H9 (cell line): ENCODE results near the gene HHAT. TPM values are rescaled to one million over a fixed set of nuclear protein-coding genes. Genes with fewer than 3 reads are reported as not detected.

Source experiments
- DNase-seq: peaks from one replicate; pipeline ENCODE4 v3.0.0-alpha.2; 2017
- H2AFZ ChIP-seq: one replicate; pipeline ENCODE4 v1.6.1; 2013; ENCODE audit warnings: mild to moderate bottlenecking, low read length, control low read depth, moderate library complexity
- H2AK5ac ChIP-seq: 2 replicates; pipeline ENCODE4 v1.6.1; 2013; ENCODE audit warnings: low read length, control low read depth, mixed read lengths; ENCODE audit not compliant: insufficient read length
- H2BK120ac ChIP-seq: one replicate; pipeline ENCODE4 v1.6.1; 2013; ENCODE audit warnings: low read depth, mild to moderate bottlenecking, low read length, control low read depth, inconsistent platforms; ENCODE audit not compliant: poor library complexity, severe bottlenecking
- H2BK12ac ChIP-seq: 2 replicates; pipeline ENCODE4 v1.6.1; 2013; ENCODE audit warnings: low read length, control low read depth, mixed read lengths, low read depth; ENCODE audit not compliant: insufficient read length
- H2BK15ac ChIP-seq: 2 replicates; pipeline ENCODE4 v1.6.1; 2013; ENCODE audit warnings: low read depth, low read length, control low read depth
- H2BK20ac ChIP-seq: one replicate; pipeline ENCODE4 v1.6.1; 2013; ENCODE audit warnings: low read depth, mild to moderate bottlenecking, low read length, control low read depth, inconsistent platforms; ENCODE audit not compliant: poor library complexity, severe bottlenecking
- H2BK5ac ChIP-seq: 2 replicates; pipeline ENCODE4 v1.6.1; 2013; ENCODE audit warnings: low read length, control low read depth, mixed read lengths; ENCODE audit not compliant: insufficient read length
- H3K14ac ChIP-seq: 2 replicates; pipeline ENCODE4 v1.6.1; 2013; ENCODE audit warnings: low read length, control low read depth; ENCODE audit not compliant: insufficient read depth
- H3K18ac ChIP-seq: 2 replicates; pipeline ENCODE4 v1.6.1; 2013; ENCODE audit warnings: low read depth, mild to moderate bottlenecking, mixed read lengths, low read length, control low read depth; ENCODE audit not compliant: insufficient read length
- H3K23ac ChIP-seq: 2 replicates; pipeline ENCODE4 v1.6.1; 2013; ENCODE audit warnings: low read length, control low read depth, mixed read lengths, low read depth; ENCODE audit not compliant: insufficient read length
- H3K23me2 ChIP-seq: 2 replicates; pipeline ENCODE4 v1.6.1; 2013; ENCODE audit warnings: low read depth, mild to moderate bottlenecking, mixed read lengths, low read length, control low read depth; ENCODE audit not compliant: insufficient read length, poor library complexity, severe bottlenecking
- H3K27ac ChIP-seq: 2 replicates; pipeline ENCODE4 v1.5.1; 2013; ENCODE audit warnings: low read length, control low read depth, mixed read lengths, low read depth; ENCODE audit not compliant: insufficient read length
- H3K27me3 ChIP-seq: 2 replicates; pipeline ENCODE4 v1.6.1; 2013; ENCODE audit warnings: low read length, control low read depth, inconsistent platforms; ENCODE audit not compliant: insufficient read depth
- H3K4ac ChIP-seq: 2 replicates; pipeline ENCODE4 v1.6.1; 2013; ENCODE audit warnings: low read depth, mild to moderate bottlenecking, control low read depth, inconsistent platforms, low read length, moderate library complexity
- H3K4me1 ChIP-seq: 2 replicates; pipeline ENCODE4 v1.6.1; 2013; ENCODE audit warnings: low read length, control low read depth, inconsistent platforms; ENCODE audit not compliant: insufficient read depth
- H3K4me2 ChIP-seq: 2 replicates; pipeline ENCODE4 v1.6.1; 2013; ENCODE audit warnings: low read length, control low read depth, mixed read lengths; ENCODE audit not compliant: insufficient read length, insufficient read depth
- H3K56ac ChIP-seq: 2 replicates; pipeline ENCODE4 v1.6.1; 2013; ENCODE audit warnings: low read depth, mild to moderate bottlenecking, mixed read lengths, low read length, control low read depth; ENCODE audit not compliant: insufficient read length
- H3K79me1 ChIP-seq: 2 replicates; pipeline ENCODE4 v1.6.1; 2013; ENCODE audit warnings: low read depth, mild to moderate bottlenecking, moderate library complexity, low read length, control low read depth, inconsistent platforms; ENCODE audit not compliant: insufficient read depth, poor library complexity, severe bottlenecking
- H3K79me2 ChIP-seq: 2 replicates; pipeline ENCODE4 v1.6.1; 2013; ENCODE audit warnings: low read length, control low read depth, inconsistent platforms; ENCODE audit not compliant: insufficient read depth
- H3K9ac ChIP-seq: 2 replicates; pipeline ENCODE4 v1.6.1; 2013; ENCODE audit warnings: low read length, control low read depth, mixed read lengths; ENCODE audit not compliant: insufficient read length; ENCODE audit errors: extremely low read depth
- H3K9me3 ChIP-seq: one replicate; pipeline ENCODE4 v1.6.1; 2013; ENCODE audit warnings: low read depth, low read length, inconsistent platforms; ENCODE audit not compliant: control insufficient read depth
- H3T11ph ChIP-seq: one replicate; pipeline ENCODE4 v1.6.1; 2013; ENCODE audit warnings: mild to moderate bottlenecking, low read length, control low read depth, inconsistent platforms
- H4K20me1 ChIP-seq: one replicate; pipeline ENCODE4 v1.6.1; 2013; ENCODE audit not compliant: control insufficient read depth, insufficient read length, insufficient read depth
- H4K5ac ChIP-seq: 2 replicates; pipeline ENCODE4 v1.6.1; 2013; ENCODE audit warnings: low read depth, mild to moderate bottlenecking, mixed read lengths, low read length, control low read depth; ENCODE audit not compliant: insufficient read length
- H4K8ac ChIP-seq: replicated peaks from 2 replicates; pipeline ENCODE4 v1.6.1; 2013; ENCODE audit warnings: low read length, control low read depth, mixed read lengths, low read depth; ENCODE audit not compliant: insufficient read length
- H4K91ac ChIP-seq: 2 replicates; pipeline ENCODE4 v1.6.1; 2013; ENCODE audit warnings: low read depth, mild to moderate bottlenecking, moderate library complexity, mixed read lengths, low read length, control low read depth; ENCODE audit not compliant: insufficient read length
- H3K27ac Mint-ChIP-seq, 3 experiments: 2 replicates in 2 of 3; 3 replicates in 1 of 3; pipeline ENCODE4 v1.8.0; 2020 to 2021; ENCODE audit warnings: mixed read lengths in 3 of 3, mild to moderate bottlenecking in 1 of 3, moderate library complexity in 1 of 3
- H3K27me3 Mint-ChIP-seq: 2 replicates; pipeline ENCODE4 v1.8.0; 2021; ENCODE audit warnings: low read depth, mild to moderate bottlenecking, moderate library complexity, mixed read lengths
- H3K36me3 Mint-ChIP-seq, 3 experiments: 2 replicates in 2 of 3; 3 replicates in 1 of 3; pipeline ENCODE4 v1.8.0; 2020 to 2021; ENCODE audit warnings: low read depth in 3 of 3, mixed read lengths in 3 of 3; ENCODE audit not compliant: insufficient read depth in 1 of 3
- H3K4me1 Mint-ChIP-seq, 2 experiments: 2 replicates each; pipeline ENCODE4 v1.8.0; 2020; ENCODE audit warnings: mixed read lengths in 2 of 2
- H3K4me3 Mint-ChIP-seq, 2 experiments: 2 replicates in 1 of 2; 3 replicates in 1 of 2; pipeline ENCODE4 v1.8.0; 2020 to 2021; ENCODE audit warnings: mild to moderate bottlenecking in 2 of 2, mixed read lengths in 2 of 2, moderate library complexity in 1 of 2
- H3K9me3 Mint-ChIP-seq, 2 experiments: 2 replicates in 1 of 2; 3 replicates in 1 of 2; pipeline ENCODE4 v1.8.0; 2020; ENCODE audit warnings: mild to moderate bottlenecking in 2 of 2, mixed read lengths in 2 of 2, moderate library complexity in 1 of 2
- WGBS: extraction: QIAGEN DNeasy Blood & Tissue Kit; methylation state at CpG from one replicate; pipeline ENCODE4 v1.1.7; 2013; ENCODE audit warnings: missing lambda C conversion rate, low lambda C conversion rate, mixed read lengths; ENCODE audit not compliant: insufficient read length; ENCODE audit errors: extremely low coverage; 5-methylcytosine and 5-hydroxymethylcytosine counted together
- total RNA-seq: library from RNA; stranded (reverse); gene quantifications from 2 replicates; pipeline ENCODE4 v1.2.1, GENCODE V29; 2021
- TF ChIP-seq, protein P1 (sequence below): fragments of 200-600 bp; sonication (generic); conservative IDR thresholded peaks from 3 replicates; pipeline ENCODE4 v1.8.0; 2021; ENCODE audit warnings: antibody characterized with exemption, mild to moderate bottlenecking

The HHAT gene
- total RNA-seq, 1 experiment from 2014 or later = 0.48 TPM

DNA sequence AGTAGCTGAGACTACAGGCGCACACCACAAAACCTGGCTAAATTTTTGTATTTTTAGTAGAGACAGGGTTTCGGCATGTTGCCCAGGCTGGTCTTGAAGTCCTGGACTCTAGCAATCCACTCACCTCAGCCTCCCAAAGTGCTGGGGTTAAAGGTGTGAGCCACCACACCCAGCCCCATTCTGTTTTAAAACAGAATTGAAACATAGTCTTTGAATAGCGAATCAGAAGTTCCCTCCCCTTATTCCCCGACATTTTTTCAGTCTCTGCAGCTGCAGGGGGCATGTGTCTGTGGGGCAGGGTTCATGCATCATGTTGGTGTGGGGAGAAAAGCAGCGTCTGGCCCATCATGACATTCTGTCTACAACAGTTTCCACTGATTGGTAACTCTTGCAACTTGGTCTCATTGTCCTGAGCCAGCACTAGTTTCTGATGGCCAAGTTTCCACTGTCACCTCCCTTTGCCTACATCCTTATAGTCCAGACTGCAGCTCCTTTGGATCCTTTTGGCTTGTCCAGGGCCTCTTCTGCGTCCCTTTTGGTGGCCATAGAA is 15.6 kb upstream of the HHAT start:
- Histone ChIP-seq H3K79me1 (no peaks in the 10 kb centered on the region), H2AFZ (no peak overlapping the region), H3K27ac (no peak overlapping the region), H2BK15ac (no peak overlapping the region), H4K5ac (no peak overlapping the region), H3K27me3 (no peaks in the 10 kb centered on the region), H3K23ac (no peak overlapping the region), H3K23me2 (peaks cover 2% of the 10 kb centered on the region), H3K9ac (no peak overlapping the region), H3T11ph (no peak overlapping the region), H3K4ac (no peak overlapping the region), H2AK5ac (no peak overlapping the region), H2BK20ac (no peak overlapping the region), H3K4me2 (no peak overlapping the region), H4K8ac (no peak overlapping the region), H3K14ac (no peak overlapping the region), H2BK5ac (no peak overlapping the region), H2BK120ac (no peak overlapping the region), H4K91ac (no peak overlapping the region), H3K56ac (no peak overlapping the region), H3K4me1 (no peaks in the 10 kb centered on the region), H3K79me2 (no peaks in the 10 kb centered on the region), H4K20me1 (no peaks in the 10 kb centered on the region), H3K9me3 (no peaks in the 10 kb centered on the region), H3K18ac (no peak overlapping the region), H2BK12ac (no peak overlapping the region)
- peaks cover 10 to 12% of the 10 kb centered on the region in 2 experiments for H3K4me1 Mint-ChIP-seq
- no peak overlapping the region for H3K27ac Mint-ChIP-seq
- TF ChIP-seq, protein P1, sequence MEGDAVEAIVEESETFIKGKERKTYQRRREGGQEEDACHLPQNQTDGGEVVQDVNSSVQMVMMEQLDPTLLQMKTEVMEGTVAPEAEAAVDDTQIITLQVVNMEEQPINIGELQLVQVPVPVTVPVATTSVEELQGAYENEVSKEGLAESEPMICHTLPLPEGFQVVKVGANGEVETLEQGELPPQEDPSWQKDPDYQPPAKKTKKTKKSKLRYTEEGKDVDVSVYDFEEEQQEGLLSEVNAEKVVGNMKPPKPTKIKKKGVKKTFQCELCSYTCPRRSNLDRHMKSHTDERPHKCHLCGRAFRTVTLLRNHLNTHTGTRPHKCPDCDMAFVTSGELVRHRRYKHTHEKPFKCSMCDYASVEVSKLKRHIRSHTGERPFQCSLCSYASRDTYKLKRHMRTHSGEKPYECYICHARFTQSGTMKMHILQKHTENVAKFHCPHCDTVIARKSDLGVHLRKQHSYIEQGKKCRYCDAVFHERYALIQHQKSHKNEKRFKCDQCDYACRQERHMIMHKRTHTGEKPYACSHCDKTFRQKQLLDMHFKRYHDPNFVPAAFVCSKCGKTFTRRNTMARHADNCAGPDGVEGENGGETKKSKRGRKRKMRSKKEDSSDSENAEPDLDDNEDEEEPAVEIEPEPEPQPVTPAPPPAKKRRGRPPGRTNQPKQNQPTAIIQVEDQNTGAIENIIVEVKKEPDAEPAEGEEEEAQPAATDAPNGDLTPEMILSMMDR = no peak
- no CpG with 5 or more reads among the region's 6 CpGs for WGBS
- H3K9me3 Mint-ChIP-seq = no peaks in the 10 kb centered on the region
- DNase-seq = no peak
- no peak overlapping the region for H3K4me3 Mint-ChIP-seq
- H3K27me3 Mint-ChIP-seq = peaks cover 26% of the 10 kb centered on the region
- H3K36me3 Mint-ChIP-seq = no peaks in the 10 kb centered on the region
